Activated T-helper 1 cell treated with anti-CD3 and anti-CD28 coated beads, Interleukin-2, amount 50 U/mL, for 16 hours (primary cell): ENCODE measurements around the gene SLCO2A1.

Experiments
- DNase-seq, 2 donors: peaks; one replicate each; pipeline ENCODE4 v3.0.0-alpha.2; 2020; ENCODE audit warnings: low read depth in 1 of 2, low spot score in 1 of 2

SLCO2A1 gene

GRCh38 chr3:133955892-133956291 lies 73.8 kb downstream of the SLCO2A1 start:
- DNase-seq, result no peak

- no peak for DNase-seq
Measured at GRCh38 chr3:133954717-133955360, 74.9 kb downstream of the SLCO2A1 start.

DNA sequence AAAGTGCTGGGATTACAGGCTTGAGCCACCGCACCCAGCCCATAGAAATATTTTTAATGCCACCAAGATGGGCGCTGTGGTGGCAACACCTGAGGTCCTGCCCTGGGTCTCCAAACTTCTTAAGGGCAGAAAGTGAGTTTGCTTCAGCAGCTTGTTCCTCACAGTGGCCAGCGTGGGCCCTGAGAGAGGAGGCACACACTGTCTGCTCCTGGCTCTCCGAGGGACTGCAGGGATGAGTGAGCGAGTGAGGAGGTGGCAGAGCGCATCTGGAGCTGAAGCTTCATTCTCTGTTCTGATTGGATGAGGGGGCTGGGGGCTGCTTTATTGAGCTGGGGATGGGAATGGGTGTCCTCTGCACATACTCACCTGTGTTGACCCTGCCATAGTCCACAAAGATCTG lies 76.4 kb downstream of the SLCO2A1 start:
- no peak for DNase-seq

GRCh38 chr3:133949438-133949837 lies 80.3 kb downstream of the SLCO2A1 start:
- no peak for DNase-seq

DNA sequence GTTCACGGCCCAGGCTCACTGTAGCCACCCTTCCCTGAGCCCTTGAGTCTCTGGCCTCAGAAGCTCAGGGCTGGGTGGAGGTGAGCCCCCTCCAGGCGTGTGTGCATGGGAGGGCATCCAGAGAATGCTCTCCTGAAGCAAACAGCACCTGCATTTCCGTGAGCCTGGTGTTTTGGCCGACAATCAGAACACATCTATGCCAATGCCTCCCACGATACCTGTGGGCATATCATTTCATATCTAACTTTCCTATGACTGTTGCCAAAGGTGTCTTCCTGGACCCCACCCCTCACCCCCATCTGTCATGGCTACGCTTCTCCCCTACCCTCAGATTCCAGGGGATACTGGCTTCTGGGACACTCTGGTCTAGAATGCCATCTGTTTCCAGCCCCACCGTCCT lies 80.7 kb downstream of the SLCO2A1 start:
- no peak for DNase-seq

- DNase-seq, result no peak
Measured at GRCh38 chr3:133948131-133948810, 81.5 kb downstream of the SLCO2A1 start.

DNA sequence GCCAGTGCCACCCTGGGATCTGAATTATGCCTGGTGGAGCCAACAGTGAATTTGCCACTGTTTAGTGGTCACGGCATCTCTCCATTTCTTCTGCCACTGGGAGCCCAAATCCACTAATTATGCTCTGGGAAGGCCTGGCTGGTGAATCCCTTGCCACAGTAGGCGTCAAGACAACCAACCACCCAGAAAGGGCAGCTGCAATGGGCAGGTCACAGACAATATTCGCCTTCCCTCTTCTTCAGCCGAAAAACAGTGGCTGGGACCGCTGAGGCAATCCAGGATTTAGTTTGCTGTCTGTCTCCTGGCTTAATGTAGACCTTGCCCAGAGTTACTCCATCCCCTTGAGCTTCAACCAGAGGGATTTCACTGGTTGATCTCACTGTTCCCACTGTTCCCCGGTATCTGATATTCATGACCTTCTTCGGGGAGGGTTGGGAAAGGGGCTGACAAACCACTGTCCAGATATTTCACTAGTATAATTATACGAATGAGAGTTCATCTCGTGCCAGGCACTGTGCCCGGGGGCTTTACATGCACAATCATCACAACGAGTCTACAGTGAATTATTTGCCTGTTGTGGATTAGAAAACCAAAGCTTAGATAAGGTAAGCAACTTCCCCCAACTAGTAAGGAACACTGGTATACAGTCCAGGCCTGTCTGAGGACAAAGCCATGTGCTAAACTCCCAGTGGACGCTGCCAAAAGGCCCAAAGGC lies 84.2 kb downstream of the SLCO2A1 start:
- no peak for DNase-seq

DNA sequence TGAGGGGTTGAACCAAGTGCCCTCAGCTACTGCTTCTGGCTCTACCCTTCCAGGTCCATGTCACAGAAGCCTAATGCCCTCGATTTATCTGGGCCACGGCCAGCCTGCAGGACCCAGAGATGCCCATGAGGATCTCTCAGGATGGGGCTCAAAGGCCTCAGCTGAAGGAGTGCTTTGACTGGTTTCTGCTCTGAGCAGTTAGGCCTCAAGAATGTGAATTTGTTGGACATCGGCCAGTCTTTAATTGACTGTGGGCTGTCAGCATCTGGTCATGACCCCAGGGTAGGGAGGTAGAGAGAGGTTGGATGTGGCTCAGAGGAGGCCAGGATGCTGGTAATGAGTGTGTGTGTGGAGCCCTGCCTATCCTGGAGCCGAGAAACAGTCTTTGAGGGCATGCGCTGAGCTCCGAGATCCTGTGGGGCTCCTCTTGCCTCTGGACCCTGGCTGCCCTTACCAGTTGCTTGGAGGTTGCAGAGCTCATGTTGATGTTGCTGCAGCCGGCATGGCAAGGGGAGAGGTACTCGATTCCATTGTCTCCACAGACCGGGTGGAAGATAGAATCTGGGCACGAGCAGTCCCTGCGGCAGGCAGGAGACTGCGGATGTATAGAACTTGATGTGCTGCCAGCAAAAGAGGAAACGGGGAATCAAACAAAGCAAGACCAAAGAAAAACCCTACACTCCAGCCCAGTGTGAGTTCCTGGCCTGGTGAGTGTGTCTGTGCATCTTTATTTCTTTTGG lies 84.9 kb downstream of the SLCO2A1 start:
- no peak for DNase-seq

GRCh38 chr3:133944181-133944580 lies 85.5 kb downstream of the SLCO2A1 start:
- DNase-seq, result no peak

DNA sequence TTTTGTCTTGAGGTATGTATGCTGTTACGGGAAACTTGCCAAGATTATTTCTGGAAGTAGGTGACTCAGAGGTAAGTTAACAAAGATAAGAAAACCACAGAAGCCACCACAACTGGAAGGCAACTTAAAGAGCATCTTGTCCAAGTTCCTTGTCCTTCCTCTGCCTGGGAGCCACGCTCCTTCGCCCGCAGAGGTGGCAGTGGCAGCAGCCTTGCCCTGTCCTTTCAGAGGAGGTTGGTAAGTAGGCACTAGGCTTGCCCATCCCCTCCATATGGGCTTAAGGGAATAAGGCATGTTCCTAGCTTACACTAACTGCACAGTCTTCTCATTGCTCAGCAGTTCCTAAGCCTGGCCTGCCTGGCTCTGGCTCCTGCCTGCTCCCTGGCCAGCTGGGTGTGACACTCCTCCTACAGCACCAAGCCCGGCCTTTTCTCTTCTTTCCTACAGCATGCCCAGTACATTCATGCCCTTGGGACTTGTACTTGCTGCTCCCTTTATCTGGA lies 86.0 kb downstream of the SLCO2A1 start:
- no peak for DNase-seq

DNA sequence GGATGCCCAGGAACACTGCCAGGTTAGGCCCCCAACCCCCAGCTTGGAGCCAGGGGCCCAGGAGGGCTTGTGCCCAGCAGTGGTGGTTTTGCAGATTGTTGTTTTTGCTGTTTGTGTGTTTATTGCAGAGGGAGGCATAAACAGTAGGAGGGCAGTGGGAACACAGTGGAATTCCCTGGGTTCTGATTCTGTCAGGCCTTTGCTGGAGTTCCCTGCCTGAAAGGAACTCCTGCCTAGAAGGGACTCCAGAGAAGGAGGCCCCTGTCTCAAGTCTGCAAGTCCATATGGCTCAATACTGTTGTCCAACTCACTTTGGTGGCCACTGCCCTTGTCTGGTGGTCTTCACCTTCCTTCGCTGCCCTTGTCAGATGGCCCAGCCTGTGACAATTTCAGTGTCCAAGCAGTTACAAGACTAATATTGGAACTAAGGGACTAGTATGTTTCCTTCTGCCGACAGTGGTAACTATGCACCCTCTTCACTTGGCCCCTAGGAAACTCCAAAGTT lies 86.6 kb downstream of the SLCO2A1 start:
- DNase-seq, result no peak

GRCh38 chr3:133941415-133941821 lies 88.3 kb downstream of the SLCO2A1 start:
- no peak for DNase-seq

DNA sequence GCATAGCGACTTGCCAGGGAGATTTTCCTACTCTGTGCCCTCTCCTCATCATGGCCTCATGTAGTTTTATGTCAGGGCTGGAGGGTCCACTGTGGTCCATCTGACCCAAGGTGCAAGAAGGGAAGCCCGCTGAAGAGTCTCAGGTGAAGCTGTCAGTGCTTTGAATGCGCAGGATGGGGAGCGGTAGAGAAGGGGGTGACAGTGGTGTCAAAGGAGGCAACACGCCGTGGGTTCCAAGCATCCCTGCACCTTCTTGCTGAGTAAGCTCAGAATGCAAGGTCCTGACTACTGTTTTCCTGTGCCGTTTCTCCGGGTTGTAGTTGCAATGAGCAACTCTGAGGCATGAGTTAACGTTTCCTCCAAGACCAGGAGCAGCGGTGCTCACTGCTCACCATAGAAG lies 89.2 kb downstream of the SLCO2A1 start:
- DNase-seq, result no peak

- no peak for DNase-seq
Measured at GRCh38 chr3:133939463-133939835, 90.3 kb downstream of the SLCO2A1 start.

- no peak for DNase-seq
Measured at GRCh38 chr3:133938770-133939462, 90.8 kb downstream of the SLCO2A1 start.

GRCh38 chr3:133937756-133938601 lies 91.7 kb downstream of the SLCO2A1 start:
- no peak for DNase-seq

GRCh38 chr3:133937061-133937686 lies 92.6 kb downstream of the SLCO2A1 start:
- DNase-seq, result no peak

DNA sequence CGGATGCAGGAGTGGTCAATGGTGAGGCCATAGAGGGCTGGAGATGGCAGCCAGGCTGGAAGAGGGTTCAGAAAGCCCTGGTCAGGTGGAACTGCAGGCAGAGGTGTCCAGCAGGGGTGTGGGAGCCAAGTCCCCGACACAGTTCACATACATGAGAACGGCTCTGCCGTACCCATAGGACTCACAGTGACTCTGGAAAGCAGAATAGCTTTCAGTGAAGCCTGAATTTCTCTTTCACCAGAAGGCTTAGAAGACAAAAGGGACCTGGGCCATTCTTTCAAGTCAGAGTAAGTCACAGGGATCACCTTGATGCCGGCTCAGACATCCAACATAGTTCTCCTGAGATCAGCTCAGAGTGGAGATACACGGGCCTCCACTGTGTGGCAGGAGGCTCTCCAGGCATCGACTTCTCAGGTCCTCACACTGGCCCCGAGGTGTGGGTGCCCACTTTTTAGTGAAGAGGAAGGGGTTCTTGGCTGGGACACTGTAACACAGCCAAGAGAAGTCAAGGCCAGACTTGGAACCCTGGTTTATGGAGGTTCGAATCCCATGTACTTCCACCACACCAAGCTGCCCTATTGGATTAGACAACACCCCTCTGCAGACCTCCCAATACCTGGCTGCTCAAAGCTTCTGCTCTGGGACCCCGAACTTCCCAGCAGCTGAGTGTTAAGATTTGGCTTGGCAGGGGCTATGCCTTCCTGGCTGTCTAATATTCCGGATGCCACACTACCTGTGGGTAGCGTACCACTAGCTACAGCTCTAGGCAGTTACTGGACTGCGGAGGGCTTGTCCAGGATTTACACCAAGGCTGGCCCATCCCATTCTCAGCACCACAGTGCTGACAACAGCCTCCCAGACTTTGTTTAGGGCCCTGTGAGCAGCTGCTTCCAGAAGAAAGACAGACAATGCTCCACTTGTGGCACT lies 93.6 kb downstream of the SLCO2A1 start:
- no peak for DNase-seq
